Bronchial epithelial cell (primary cell): ENCODE results near the gene ZNF384. TPM values are rescaled to one million over a fixed set of nuclear protein-coding genes. Genes with fewer than 3 reads are reported as not detected.
A peak's percentile ranks its signal among the peaks of the same experiment; 100 is the strongest.

Experiments
- DNase-seq: peaks from one replicate; pipeline ENCODE4 v3.0.0-alpha.2; 2010; ENCODE audit warnings: low read depth
- FAIRE-seq: peaks from 2 replicates; lab custom pipeline; 2011; peaks lifted over from hg19 to GRCh38; lab: Jason Lieb, UNC
- H3K27me3 ChIP-seq: 2 replicates; pipeline ENCODE4 v1.5.1; 2011; ENCODE audit warnings: low read length; ENCODE audit not compliant: control insufficient read depth, insufficient read depth
- H3K36me3 ChIP-seq: 2 replicates; pipeline ENCODE4 v1.5.1; 2011; ENCODE audit warnings: low read length; ENCODE audit not compliant: control insufficient read depth, insufficient read depth
- H3K4me3 ChIP-seq: 2 replicates; pipeline ENCODE4 v1.5.1; 2011; ENCODE audit warnings: mild to moderate bottlenecking, low read depth, low read length, control low read depth
- CTCF ChIP-seq: IDR thresholded peaks from 2 replicates; pipeline ENCODE4 v1.5.1; 2011; ENCODE audit warnings: mild to moderate bottlenecking, moderate library complexity, low read length, control low read depth, inconsistent platforms; ENCODE audit not compliant: insufficient read depth, severe bottlenecking
- total RNA-seq: library from RNA; depleted of rRNA; stranded (reverse); fragments of >200 nt; gene quantifications from 2 replicates; pipeline ENCODE4 v1.2.1, GENCODE V29; 2014

Gene ZNF384
- total RNA-seq, 1 donor from 2014 or later: 5.3 TPM

- FAIRE-seq (no peak), DNase-seq (no peak)
- Histone ChIP-seq H3K27me3 (no peaks in the 10 kb centered on the region), H3K4me3 (no peak overlapping the region), H3K36me3 (peaks cover 21% of the 10 kb centered on the region)
- no peak for TF ChIP-seq CTCF
Observed at GRCh38 chr12:6653987-6654386, 35.2 kb downstream of the ZNF384 start.

GRCh38 chr12:6653342-6653741, 35.8 kb downstream of the ZNF384 start:
- FAIRE-seq (no peak), DNase-seq (no peak)
- H3K4me3 ChIP-seq: no peak overlapping the region
- peaks cover 18% of the 10 kb centered on the region for H3K36me3 ChIP-seq
- H3K27me3 ChIP-seq: no peaks in the 10 kb centered on the region
- TF ChIP-seq CTCF: no peak

GRCh38 chr12:6652391-6652790, 36.8 kb downstream of the ZNF384 start:
- Histone ChIP-seq H3K36me3 (peaks cover 18% of the 10 kb centered on the region), H3K27me3 (no peaks in the 10 kb centered on the region), H3K4me3 (no peak overlapping the region)
- no peak for TF ChIP-seq CTCF
- DNase-seq: no peak
- FAIRE-seq: no peak

- Histone ChIP-seq H3K4me3 (no peak overlapping the region), H3K27me3 (no peaks in the 10 kb centered on the region), H3K36me3 (peaks cover 18% of the 10 kb centered on the region)
- FAIRE-seq (no peak), DNase-seq (no peak)
- TF ChIP-seq CTCF: no peak
Observed at GRCh38 chr12:6650832-6651231, 38.3 kb downstream of the ZNF384 start.

GRCh38 chr12:6647083-6647604, 42.0 kb downstream of the ZNF384 start, which contains the start of gene ACRBP:
Gene ACRBP (minus strand): TSS chr12:6647432. CDS start chr12:6647366, 66 bp downstream.
- no peak for FAIRE-seq
- TF ChIP-seq CTCF: no peak
- Histone ChIP-seq H3K4me3 (peak within 1 kb of the TSS; percentile 4), H3K27me3 (no peaks in the 10 kb centered on the region), H3K36me3 (peaks cover 7% of the 10 kb centered on the region)
- DNase-seq: peak; percentile 32

- no peak for TF ChIP-seq CTCF
- DNase-seq (no peak), FAIRE-seq (no peak)
- H3K27me3 ChIP-seq: no peaks in the 10 kb centered on the region
- no peak overlapping the region for H3K4me3 ChIP-seq
- H3K36me3 ChIP-seq: peaks cover 7% of the 10 kb centered on the region
Observed at GRCh38 chr12:6646276-6647082, 42.7 kb downstream of the ZNF384 start.
